PC-9 (cell line): ENCODE results near the gene NLRX1. TPM values are rescaled to one million over a fixed set of nuclear protein-coding genes. Genes with fewer than 3 reads are reported as not detected.
"Not testable (repeated sequence)": the region's sequence is repeated elsewhere in the genome, so short reads cannot be mapped to it uniquely, and the experiment has no call there.

Source experiments
- BruUV-seq: library from RNA; stranded (reverse); fragments of 400-500 nt; replicated peaks from 2 replicates; lab custom pipeline; 2021; lab: Mats Ljungman, UMichigan
- CTCF ChIA-PET: fragments of 300-600 bp; sonication (Branson Sonifier 250); formaldehyde crosslinking; loops from one replicate; lab custom pipeline; 2022; ENCODE audit warnings: antibody characterized with exemption; lab: Charles Lee
- POLR2A ChIA-PET: fragments of 300-600 bp; sonication (Branson Sonifier 250); formaldehyde crosslinking; loops from one replicate; lab custom pipeline; 2022; ENCODE audit warnings: antibody characterized with exemption; ENCODE audit not compliant: unreplicated experiment; lab: Charles Lee
- DNase-seq, 2 experiments: peaks; one replicate each; pipeline versions ENCODE4 v3.0.0 to v3.0.0-alpha.2; 2015 to 2022; ENCODE audit warnings: mixed read lengths in 1 of 2
- H2AFZ ChIP-seq: fragments of 200-600 bp; sonication (generic); 2 replicates; pipeline ENCODE4 v1.8.1; 2017; ENCODE audit warnings: antibody characterized with exemption
- H3F3A ChIP-seq: fragments of 200-600 bp; sonication (generic); 2 replicates; pipeline ENCODE4 v1.8.1; 2017; ENCODE audit warnings: antibody characterized with exemption, mild to moderate bottlenecking, low read depth; ENCODE audit not compliant: insufficient read depth
- H3K27ac ChIP-seq: fragments of 200-600 bp; sonication (generic); 2 replicates; pipeline ENCODE4 v1.6.1; 2016; ENCODE audit warnings: mixed run types
- H3K27me3 ChIP-seq: fragments of 200-600 bp; sonication (generic); 2 replicates; pipeline ENCODE4 v1.6.1; 2016; ENCODE audit warnings: low read depth, mixed run types; ENCODE audit not compliant: insufficient read depth
- H3K36me3 ChIP-seq: fragments of 200-600 bp; sonication (generic); 2 replicates; pipeline ENCODE4 v1.6.1; 2016; ENCODE audit warnings: low read depth, mixed run types
- H3K4me1 ChIP-seq: fragments of 200-600 bp; sonication (generic); replicated peaks from 2 replicates; pipeline ENCODE4 v1.6.1; 2016; ENCODE audit warnings: mixed run types; ENCODE audit not compliant: insufficient read depth
- H3K4me2 ChIP-seq: fragments of 200-600 bp; sonication (generic); 2 replicates; pipeline ENCODE4 v1.6.1; 2017; ENCODE audit warnings: mixed run types
- H3K4me3 ChIP-seq: fragments of 200-600 bp; sonication (generic); 2 replicates; pipeline ENCODE4 v1.6.1; 2016; ENCODE audit warnings: mixed run types
- H3K79me2 ChIP-seq: fragments of 200-600 bp; sonication (generic); 2 replicates; pipeline ENCODE4 v1.6.1; 2017; ENCODE audit warnings: low read depth, mixed run types
- H3K9me2 ChIP-seq: fragments of 200-600 bp; sonication (generic); 2 replicates; pipeline ENCODE4 v1.8.1; 2017; ENCODE audit warnings: mild to moderate bottlenecking; ENCODE audit not compliant: insufficient read depth
- H3K9me3 ChIP-seq: fragments of 200-600 bp; sonication (generic); 2 replicates; pipeline ENCODE4 v1.8.1; 2016; ENCODE audit warnings: low read depth; ENCODE audit not compliant: insufficient read depth
- H4K20me1 ChIP-seq: fragments of 200-600 bp; sonication (generic); 2 replicates; pipeline ENCODE4 v1.8.1; 2017; ENCODE audit not compliant: insufficient read depth
- EZH2 ChIP-seq: fragments of 200-600 bp; sonication (generic); IDR thresholded peaks from 2 replicates; pipeline ENCODE4 v1.8.0; 2017; ENCODE audit warnings: antibody characterized with exemption, low read depth
- intact Hi-C: fragments of 100-400 bp; cut with micrococcal nuclease; formaldehyde crosslinking; loops from one replicate; pipeline ENCODE4 v1.10.0; 2022; ENCODE audit not compliant: unreplicated experiment
- total RNA-seq: library from RNA; stranded (reverse); gene quantifications from 2 replicates; pipeline ENCODE4 v1.2.3, GENCODE V29; 2021
- TF ChIP-seq, protein P1 (sequence below): fragments of 200-600 bp; sonication (generic); conservative IDR thresholded peaks from 2 replicates; pipeline ENCODE4 v1.6.1; 2017; ENCODE audit warnings: mixed run types, antibody characterized with exemption, mild to moderate bottlenecking, moderate library complexity

Gene NLRX1
- total RNA-seq, 1 experiment from 2014 or later = 18.4 TPM

DNA sequence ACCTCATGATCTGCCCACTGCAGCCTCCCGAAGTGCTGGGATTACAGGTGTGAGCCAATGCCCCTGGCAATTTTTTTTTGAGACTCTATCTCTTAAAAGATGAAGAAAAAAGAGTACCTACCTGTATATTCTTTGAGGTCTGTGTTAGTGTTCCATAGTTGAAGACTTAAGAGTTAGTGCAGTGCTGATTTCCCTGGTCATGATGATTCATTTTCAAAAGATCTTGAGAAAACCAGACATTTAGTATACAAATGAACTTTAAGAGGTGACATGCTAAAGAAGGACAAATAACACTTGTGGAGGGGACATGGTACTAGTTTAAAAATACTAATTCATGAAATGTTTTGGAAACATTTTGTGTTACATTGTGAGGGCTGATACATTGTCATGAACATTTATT, 55.3 kb downstream of the NLRX1 start:
- BruUV-seq = no TSS peak
- intact Hi-C loops = no loop called here
- H3K27ac ChIP-seq = no peak overlapping the region
- H3F3A ChIP-seq = peaks cover 20% of the 10 kb centered on the region
- POLR2A ChIA-PET = no interaction called here
- H3K4me2 ChIP-seq = no peak overlapping the region
- peaks cover 15% of the 10 kb centered on the region for H3K4me1 ChIP-seq
- peaks cover 83% of the 10 kb centered on the region for H3K79me2 ChIP-seq
- TF ChIP-seq EZH2 = no peak
- TF ChIP-seq, protein P1, sequence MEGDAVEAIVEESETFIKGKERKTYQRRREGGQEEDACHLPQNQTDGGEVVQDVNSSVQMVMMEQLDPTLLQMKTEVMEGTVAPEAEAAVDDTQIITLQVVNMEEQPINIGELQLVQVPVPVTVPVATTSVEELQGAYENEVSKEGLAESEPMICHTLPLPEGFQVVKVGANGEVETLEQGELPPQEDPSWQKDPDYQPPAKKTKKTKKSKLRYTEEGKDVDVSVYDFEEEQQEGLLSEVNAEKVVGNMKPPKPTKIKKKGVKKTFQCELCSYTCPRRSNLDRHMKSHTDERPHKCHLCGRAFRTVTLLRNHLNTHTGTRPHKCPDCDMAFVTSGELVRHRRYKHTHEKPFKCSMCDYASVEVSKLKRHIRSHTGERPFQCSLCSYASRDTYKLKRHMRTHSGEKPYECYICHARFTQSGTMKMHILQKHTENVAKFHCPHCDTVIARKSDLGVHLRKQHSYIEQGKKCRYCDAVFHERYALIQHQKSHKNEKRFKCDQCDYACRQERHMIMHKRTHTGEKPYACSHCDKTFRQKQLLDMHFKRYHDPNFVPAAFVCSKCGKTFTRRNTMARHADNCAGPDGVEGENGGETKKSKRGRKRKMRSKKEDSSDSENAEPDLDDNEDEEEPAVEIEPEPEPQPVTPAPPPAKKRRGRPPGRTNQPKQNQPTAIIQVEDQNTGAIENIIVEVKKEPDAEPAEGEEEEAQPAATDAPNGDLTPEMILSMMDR = no peak
- H3K9me3 ChIP-seq = no peaks in the 10 kb centered on the region
- H3K9me2 ChIP-seq = no peaks in the 10 kb centered on the region
- no peak overlapping the region for H3K4me3 ChIP-seq
- no peaks in the 10 kb centered on the region for H3K27me3 ChIP-seq
- no peak for DNase-seq
- CTCF ChIA-PET = no interaction called here
- H4K20me1 ChIP-seq = no peaks in the 10 kb centered on the region
- no peaks in the 10 kb centered on the region for H3K36me3 ChIP-seq
- no peak overlapping the region for H2AFZ ChIP-seq

DNA sequence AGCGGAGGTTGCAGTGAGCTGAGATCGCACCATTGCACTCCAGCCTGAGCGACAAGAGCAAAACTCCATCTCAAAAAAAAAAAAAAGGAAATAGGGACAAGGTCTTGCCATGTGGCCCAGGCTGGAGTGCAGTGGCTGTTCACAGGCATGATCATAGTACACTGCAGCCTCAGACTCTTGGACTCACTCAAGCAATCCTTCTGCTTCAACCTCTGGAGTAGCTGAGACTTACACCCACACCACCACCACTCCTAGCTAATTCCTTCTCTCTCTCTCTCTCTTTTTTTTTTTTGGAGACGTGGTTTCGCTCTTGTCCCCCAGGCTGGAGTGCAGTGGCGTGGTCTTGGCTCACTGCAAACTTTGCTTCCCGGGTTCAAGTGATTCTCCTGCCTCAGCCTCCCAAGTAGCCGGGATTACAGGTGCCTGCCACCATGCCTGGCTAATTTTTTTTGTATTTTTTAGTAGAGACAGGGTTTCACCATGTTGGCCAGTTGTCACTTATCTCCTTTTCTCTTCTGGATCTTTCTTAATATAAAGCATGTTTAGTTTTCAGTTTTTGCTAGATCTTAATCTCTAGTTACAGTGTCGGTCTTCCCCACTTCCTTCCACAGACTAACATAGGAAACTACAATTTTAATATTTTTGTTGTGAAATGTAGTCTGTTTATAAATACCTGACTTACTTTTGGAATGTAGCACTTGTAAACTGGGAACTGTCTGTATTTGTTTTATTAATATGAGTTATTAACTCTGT, 60.2 kb downstream of the NLRX1 start:
- H3K36me3 ChIP-seq, BruUV-seq, DNase-seq, H2AFZ ChIP-seq, H3K4me1 ChIP-seq, H3K27me3 ChIP-seq, H3F3A ChIP-seq, intact Hi-C loops, H3K4me2 ChIP-seq, H3K9me2 ChIP-seq, H3K9me3 ChIP-seq, H4K20me1 ChIP-seq, H3K4me3 ChIP-seq: not testable (repeated sequence)
- H3K79me2 ChIP-seq = peaks cover 66% of the 10 kb centered on the region
- POLR2A ChIA-PET = interaction anchor here (0.6 kb wide), 1 partner anchor 358 kb away, joined by 15 read pairs; no protein-coding TSS in a partner anchor
- CTCF ChIA-PET = interaction anchor here (0.7 kb wide), 1 partner anchor 77 kb away, joined by 4 read pairs; no protein-coding TSS in a partner anchor
- 0 out of 2 replicates have a peak overlapping the region, but pooled peaks have one; percentile 16 for H3K27ac ChIP-seq

DNA sequence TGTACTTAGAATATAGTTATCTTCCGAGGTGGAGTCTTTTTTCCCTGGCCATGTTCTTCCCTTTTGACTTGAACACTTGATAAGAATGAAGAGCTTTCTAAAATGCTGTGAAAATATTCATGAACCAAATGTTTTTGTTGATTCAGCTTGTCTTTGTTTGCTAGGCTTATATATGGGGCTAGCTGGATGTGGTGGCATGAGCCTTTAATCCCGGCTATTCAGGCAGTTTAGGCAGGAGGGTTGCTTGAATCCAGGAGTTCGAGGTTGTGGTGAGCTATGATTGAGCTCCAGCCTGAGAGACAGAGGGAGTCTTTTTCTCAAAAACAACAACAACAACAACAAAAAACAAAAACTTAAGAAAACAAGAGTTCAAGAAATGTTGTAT, 60.8 kb downstream of the NLRX1 start:
- H3K27me3 ChIP-seq = no peaks in the 10 kb centered on the region
- H3K4me3 ChIP-seq = no peak overlapping the region
- TF ChIP-seq, protein P1 = no peak
- TF ChIP-seq EZH2 = no peak
- H3K4me1 ChIP-seq = no peaks in the 10 kb centered on the region
- 0 out of 2 replicates have a peak overlapping the region, but pooled peaks have one; percentile 16 for H3K27ac ChIP-seq
- intact Hi-C loops = no loop called here
- H3K9me3 ChIP-seq = no peaks in the 10 kb centered on the region
- peaks cover 9% of the 10 kb centered on the region for H3K36me3 ChIP-seq
- H3K9me2 ChIP-seq = no peaks in the 10 kb centered on the region
- no peaks in the 10 kb centered on the region for H4K20me1 ChIP-seq
- no TSS peak for BruUV-seq
- H2AFZ ChIP-seq = no peak overlapping the region
- peaks cover 61% of the 10 kb centered on the region for H3K79me2 ChIP-seq
- H3F3A ChIP-seq = no peaks in the 10 kb centered on the region
- H3K4me2 ChIP-seq = no peak overlapping the region
- ChIA-PET CTCF (interaction anchor here (0.7 kb wide), 1 partner anchor 76 kb away, joined by 4 read pairs; no protein-coding TSS in a partner anchor), POLR2A (no interaction called here)
- DNase-seq = no peak
